Common myeloid progenitor, CD34-positive (primary cell): ENCODE measurements around the gene EIF5.
A peak's percentile ranks its signal among the peaks of the same experiment; 100 is the strongest.

ENCODE experiments used
- CTCF ChIA-PET: fragments of 350-600 bp; sonication (Branson Sonifier 250); formaldehyde crosslinking; loops from one replicate; lab custom pipeline; 2021; ENCODE audit warnings: antibody characterized with exemption; lab: Charles Lee
- POLR2A ChIA-PET: fragments of 350-600 bp; sonication (Branson Sonifier 250); formaldehyde crosslinking; loops from one replicate; lab custom pipeline; 2021; ENCODE audit warnings: antibody characterized with exemption; lab: Charles Lee
- DNase-seq, 3 donors: peaks; one replicate each; pipeline versions ENCODE4 v3.0.0 to v3.0.0-alpha.2; 2013
- H3K27ac ChIP-seq, 2 experiments: 1 replicate in 1 of 2; 2 replicates in 1 of 2; pipeline ENCODE4 v1.7.0; 2013; ENCODE audit warnings: inconsistent platforms in 2 of 2, low read length in 2 of 2, mild to moderate bottlenecking in 2 of 2, low read depth in 1 of 2, moderate library complexity in 1 of 2; ENCODE audit not compliant: severe bottlenecking in 2 of 2, insufficient read depth in 1 of 2, poor library complexity in 1 of 2
- H3K27me3 ChIP-seq, 5 experiments: replicated peaks in 2 of 5; 1 replicate in 3 of 5; 2 replicates in 2 of 5; pipeline versions ENCODE4 v1.6.1 to v1.7.0; 2013; ENCODE audit warnings: low read length in 4 of 5, mild to moderate bottlenecking in 2 of 5, moderate library complexity in 2 of 5, inconsistent platforms in 1 of 5; ENCODE audit not compliant: insufficient read depth in 5 of 5, control insufficient read depth in 4 of 5
- H3K36me3 ChIP-seq, 4 experiments: 1 replicate in 2 of 4; 2 replicates in 2 of 4; pipeline versions ENCODE4 v1.6.1 to v1.7.0; 2013; ENCODE audit warnings: low read length in 3 of 4, control low read depth in 1 of 4, mild to moderate bottlenecking in 1 of 4; ENCODE audit not compliant: control insufficient read depth in 4 of 4, insufficient read depth in 4 of 4
- H3K4me1 ChIP-seq, 4 experiments: 1 replicate in 3 of 4; 2 replicates in 1 of 4; pipeline versions ENCODE4 v1.6.1 to v1.7.1; 2013; ENCODE audit warnings: low read length in 3 of 4, mild to moderate bottlenecking in 3 of 4, control low read depth in 1 of 4, inconsistent platforms in 1 of 4, moderate library complexity in 1 of 4; ENCODE audit not compliant: control insufficient read depth in 4 of 4, insufficient read depth in 4 of 4; ENCODE audit errors: control extremely low read depth in 1 of 4
- H3K4me3 ChIP-seq, 7 experiments: 1 replicate in 4 of 7; 2 replicates in 3 of 7; pipeline versions ENCODE4 v1.5.1 to v1.7.0; 2013; ENCODE audit warnings: mild to moderate bottlenecking in 7 of 7, low read length in 6 of 7, moderate library complexity in 6 of 7, inconsistent platforms in 2 of 7, low read depth in 2 of 7, control low read depth in 1 of 7; ENCODE audit not compliant: insufficient read depth in 4 of 7, control insufficient read depth in 1 of 7; ENCODE audit errors: extremely low read depth in 1 of 7
- H3K9me3 ChIP-seq, 5 experiments: 1 replicate in 4 of 5; 2 replicates in 1 of 5; pipeline versions ENCODE4 v1.6.1 to v1.7.1; 2013; ENCODE audit warnings: low read length in 4 of 5, mild to moderate bottlenecking in 2 of 5, inconsistent platforms in 1 of 5, low read depth in 1 of 5, moderate library complexity in 1 of 5; ENCODE audit not compliant: control insufficient read depth in 4 of 5, insufficient read depth in 2 of 5; ENCODE audit errors: control extremely low read depth in 1 of 5
- WGBS: methylation state at CpG from one replicate; pipeline ENCODE4 v1.1.5; 2013; ENCODE audit not compliant: insufficient coverage; 5-methylcytosine and 5-hydroxymethylcytosine counted together

The EIF5 gene

GRCh38 chr14:103296007-103296406 is 38.0 kb upstream of the EIF5 start:
- H3K4me1 ChIP-seq, result no peaks in the 10 kb centered on the region
- no peaks in the 10 kb centered on the region for H3K36me3 ChIP-seq
- no peaks in the 10 kb centered on the region for H3K9me3 ChIP-seq
- no peak for DNase-seq
- CTCF ChIA-PET, result interaction anchor here (0.7 to 9.2 kb wide), 6 partner anchors 16 to 219 kb away, joined by 3 to 89 read pairs (median 4); no protein-coding TSS in a partner anchor
- H3K27me3 ChIP-seq, result peaks cover 0 to 19% (median 3%) of the 10 kb centered on the region in 5 experiments
- H3K27ac ChIP-seq, result no peak overlapping the region
- POLR2A ChIA-PET, result interaction anchor here (1.1 kb wide), 1 partner anchor 221 kb away, joined by 3 read pairs; no protein-coding TSS in a partner anchor
- no peak overlapping the region for H3K4me3 ChIP-seq

GRCh38 chr14:103296987-103297386 is 37.0 kb upstream of the EIF5 start:
- no peak overlapping the region for H3K4me3 ChIP-seq
- no peaks in the 10 kb centered on the region for H3K9me3 ChIP-seq
- WGBS, result 92% methylated on average over 5 of the region's 12 CpGs
- ChIA-PET POLR2A (no interaction called here), CTCF (interaction anchor here (0.9 to 1.2 kb wide), 2 partner anchors 15 to 220 kb away, joined by 3 read pairs; no protein-coding TSS in a partner anchor)
- peaks cover 0 to 10% (median 0%) of the 10 kb centered on the region in 5 experiments for H3K27me3 ChIP-seq
- no peak overlapping the region for H3K27ac ChIP-seq
- DNase-seq, result peak in 2 of 3 donors; percentile 38 to 61
- no peaks in the 10 kb centered on the region for H3K4me1 ChIP-seq
- H3K36me3 ChIP-seq, result no peaks in the 10 kb centered on the region

- ChIA-PET POLR2A (no interaction called here), CTCF (interaction anchor here (0.5 to 1.5 kb wide), 6 partner anchors 9 to 196 kb away, joined by 3 to 6 read pairs (median 3); no protein-coding TSS in a partner anchor)
- no peak for DNase-seq
- no peaks in the 10 kb centered on the region for H3K4me1 ChIP-seq
- no peaks in the 10 kb centered on the region for H3K9me3 ChIP-seq
- peaks cover 0 to 4% (median 0%) of the 10 kb centered on the region in 5 experiments for H3K27me3 ChIP-seq
- no peak overlapping the region for H3K27ac ChIP-seq
- 100% methylated on average over 1 of the region's 1 CpG for WGBS
- no peaks in the 10 kb centered on the region for H3K36me3 ChIP-seq
- no peak overlapping the region for H3K4me3 ChIP-seq
Measured at GRCh38 chr14:103298620-103299019, 35.4 kb upstream of the EIF5 start.

GRCh38 chr14:103301512-103302354 is 32.3 kb upstream of the EIF5 start:
- Histone ChIP-seq H3K27ac (no peak overlapping the region), H3K4me1 (no peaks in the 10 kb centered on the region), H3K9me3 (peaks cover 0 to 3% (median 0%) of the 10 kb centered on the region in 5 experiments), H3K27me3 (peaks cover 0 to 3% (median 0%) of the 10 kb centered on the region in 5 experiments), H3K36me3 (no peaks in the 10 kb centered on the region), H3K4me3 (no peak overlapping the region)
- ChIA-PET CTCF (no interaction called here), POLR2A (no interaction called here)
- 97% methylated on average over 9 of the region's 11 CpGs for WGBS
- DNase-seq, result no peak

GRCh38 chr14:103302966-103303365 is 31.1 kb upstream of the EIF5 start:
- 100% methylated on average over 1 of the region's 1 CpG for WGBS
- Histone ChIP-seq H3K9me3 (peaks cover 0 to 3% (median 0%) of the 10 kb centered on the region in 5 experiments), H3K4me3 (no peak overlapping the region), H3K27me3 (peaks cover 0 to 3% (median 0%) of the 10 kb centered on the region in 5 experiments), H3K36me3 (no peaks in the 10 kb centered on the region), H3K27ac (no peak overlapping the region), H3K4me1 (no peaks in the 10 kb centered on the region)
- CTCF ChIA-PET, result no interaction called here
- no peak for DNase-seq
- POLR2A ChIA-PET, result no interaction called here

GRCh38 chr14:103304706-103305105 is 29.3 kb upstream of the EIF5 start:
- Histone ChIP-seq H3K4me3 (no peak overlapping the region), H3K36me3 (no peaks in the 10 kb centered on the region), H3K4me1 (no peaks in the 10 kb centered on the region), H3K27ac (no peak overlapping the region), H3K27me3 (peaks cover 0 to 3% (median 0%) of the 10 kb centered on the region in 5 experiments), H3K9me3 (peaks cover 0 to 3% (median 0%) of the 10 kb centered on the region in 5 experiments)
- CTCF ChIA-PET, result no interaction called here
- POLR2A ChIA-PET, result no interaction called here
- no CpG with 5 or more reads among the region's 2 CpGs for WGBS
- no peak for DNase-seq
